ENCODE results near the gene AGBL4.
A peak's percentile ranks its signal among the peaks of the same experiment; 100 is the strongest.
"Not testable (repeated sequence)": the region's sequence is repeated elsewhere in the genome, so short reads cannot be mapped to it uniquely, and the experiment has no call there.

Gene AGBL4

DNA sequence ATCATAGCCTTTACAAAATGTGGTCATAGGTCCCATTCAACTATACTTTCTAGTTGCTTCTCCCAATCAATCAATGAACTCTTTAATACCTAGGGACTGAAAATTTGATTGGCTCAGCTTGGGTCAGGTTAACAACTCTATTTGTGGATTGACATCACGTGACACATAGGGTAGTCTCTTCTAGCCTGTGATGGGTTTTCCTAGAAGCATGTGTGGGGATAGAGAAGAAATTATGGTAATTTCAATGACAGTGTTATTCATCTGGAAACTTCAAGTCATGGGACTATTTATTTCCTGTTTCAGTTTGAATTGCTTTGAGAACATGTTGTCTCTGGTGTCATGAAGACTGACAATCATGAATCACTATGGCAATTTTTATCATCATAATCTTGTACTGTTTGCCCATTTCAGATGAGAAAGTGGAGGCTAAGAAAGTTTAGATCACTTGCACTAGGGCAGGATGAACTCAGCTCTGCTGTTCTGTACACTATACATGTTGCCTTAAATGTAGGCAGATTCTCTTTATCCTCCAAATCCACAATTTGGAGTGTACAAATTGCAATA lies 717.2 kb downstream of the AGBL4 start:
- DNase-seq (ENCODE audit: low spot score) = no peak

DNA sequence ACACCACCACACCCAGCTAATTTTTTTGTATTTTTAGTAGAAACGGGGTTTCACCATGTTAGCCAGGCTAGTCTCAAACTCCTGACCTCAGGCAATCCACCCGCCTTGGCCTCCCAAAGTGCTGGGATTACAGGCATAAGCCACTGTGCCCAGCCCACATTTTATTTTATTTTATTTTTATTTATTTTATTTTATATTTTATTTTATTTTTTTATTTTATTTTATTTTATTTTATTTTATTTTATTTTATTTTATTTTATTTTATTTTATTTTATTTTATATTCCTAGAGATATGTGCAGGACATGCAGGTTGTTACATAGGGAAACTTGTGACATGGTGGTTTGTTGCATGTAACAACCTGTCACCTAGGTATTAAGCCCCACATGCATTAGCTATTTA lies 721.4 kb downstream of the AGBL4 start:
- DNase-seq (ENCODE audit: low spot score) = not testable (repeated sequence)

DNA sequence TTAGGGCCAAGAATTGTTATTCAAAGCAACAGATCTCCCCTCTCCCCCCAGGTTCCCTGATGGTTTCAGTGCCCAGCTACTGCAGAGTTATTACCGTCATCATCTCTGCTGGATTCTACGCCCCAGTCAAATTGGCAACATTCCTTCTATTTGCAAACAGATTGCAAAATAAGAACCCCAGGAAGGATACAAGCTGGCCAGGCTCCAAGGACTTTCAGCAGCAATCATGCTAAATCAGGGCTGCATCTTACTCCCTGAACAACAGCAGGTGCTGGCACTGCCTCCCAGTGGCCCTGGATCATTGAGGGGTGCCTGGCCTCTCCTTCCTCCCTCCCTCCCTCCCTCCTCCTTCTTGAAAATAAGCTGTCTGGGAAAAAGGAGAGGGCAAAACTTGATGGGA lies 725.5 kb downstream of the AGBL4 start:
- DNase-seq (ENCODE audit: low spot score) = peak; percentile 6

DNA sequence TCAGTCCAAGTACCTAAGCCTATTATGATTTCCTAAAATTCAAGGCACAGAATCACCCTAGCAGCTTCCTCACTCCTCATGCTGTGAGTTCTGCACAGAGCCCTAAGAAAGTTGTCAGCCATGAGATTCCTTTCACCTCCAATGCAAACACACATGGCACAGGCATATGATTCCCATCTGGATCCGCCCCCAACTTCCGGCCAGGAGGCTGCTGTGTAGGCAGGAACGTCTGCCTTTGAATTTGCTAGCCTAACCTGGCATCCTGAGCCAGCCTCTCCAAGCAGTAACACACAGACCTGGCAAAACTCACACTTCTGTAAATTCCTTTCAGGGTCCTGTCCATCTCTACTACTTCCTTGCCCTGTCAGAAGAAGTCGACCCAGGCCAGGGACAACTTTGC lies 726.0 kb downstream of the AGBL4 start:
- DNase-seq (ENCODE audit: low spot score) = no peak

DNA sequence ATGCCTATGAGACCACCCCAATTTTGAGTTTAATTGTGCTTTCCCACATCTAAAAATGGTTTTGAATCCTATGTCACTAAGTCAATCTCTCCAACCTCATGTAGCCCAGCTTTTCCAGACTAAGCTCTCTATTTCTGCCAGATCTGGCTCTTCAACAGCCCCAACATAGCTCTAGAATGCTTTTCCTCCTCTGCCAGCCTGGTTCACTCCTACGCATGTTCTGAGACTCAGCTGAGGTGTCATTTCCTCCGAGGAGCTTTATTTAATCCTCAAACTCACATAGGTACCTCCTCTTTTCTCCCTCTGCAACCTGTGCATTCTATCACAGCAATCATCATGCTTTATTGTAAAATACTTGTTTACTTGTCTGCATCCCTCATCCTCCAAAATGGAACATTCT lies 729.2 kb downstream of the AGBL4 start:
- DNase-seq (ENCODE audit: low spot score) = no peak

DNA sequence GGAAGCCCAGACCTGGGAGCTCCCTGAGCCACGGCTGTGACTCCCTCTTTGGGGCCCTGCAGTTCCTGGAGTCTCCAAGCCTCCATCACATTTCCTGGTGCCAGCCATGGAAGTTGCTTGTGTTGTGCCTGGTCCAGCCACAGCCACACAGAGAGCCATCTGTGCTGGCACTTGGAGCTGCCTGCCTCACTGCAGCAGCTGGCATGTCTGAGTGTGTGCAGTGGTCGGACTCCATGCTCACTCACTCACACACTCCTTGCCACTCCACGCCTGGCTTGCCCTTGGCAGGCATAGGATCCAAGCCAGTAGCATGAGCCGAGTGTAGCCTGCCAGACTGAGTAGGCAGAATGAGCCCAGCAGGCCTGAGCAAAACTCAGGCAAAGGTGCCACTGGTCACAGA lies 730.7 kb downstream of the AGBL4 start:
- no peak for DNase-seq (ENCODE audit: low spot score)

DNA sequence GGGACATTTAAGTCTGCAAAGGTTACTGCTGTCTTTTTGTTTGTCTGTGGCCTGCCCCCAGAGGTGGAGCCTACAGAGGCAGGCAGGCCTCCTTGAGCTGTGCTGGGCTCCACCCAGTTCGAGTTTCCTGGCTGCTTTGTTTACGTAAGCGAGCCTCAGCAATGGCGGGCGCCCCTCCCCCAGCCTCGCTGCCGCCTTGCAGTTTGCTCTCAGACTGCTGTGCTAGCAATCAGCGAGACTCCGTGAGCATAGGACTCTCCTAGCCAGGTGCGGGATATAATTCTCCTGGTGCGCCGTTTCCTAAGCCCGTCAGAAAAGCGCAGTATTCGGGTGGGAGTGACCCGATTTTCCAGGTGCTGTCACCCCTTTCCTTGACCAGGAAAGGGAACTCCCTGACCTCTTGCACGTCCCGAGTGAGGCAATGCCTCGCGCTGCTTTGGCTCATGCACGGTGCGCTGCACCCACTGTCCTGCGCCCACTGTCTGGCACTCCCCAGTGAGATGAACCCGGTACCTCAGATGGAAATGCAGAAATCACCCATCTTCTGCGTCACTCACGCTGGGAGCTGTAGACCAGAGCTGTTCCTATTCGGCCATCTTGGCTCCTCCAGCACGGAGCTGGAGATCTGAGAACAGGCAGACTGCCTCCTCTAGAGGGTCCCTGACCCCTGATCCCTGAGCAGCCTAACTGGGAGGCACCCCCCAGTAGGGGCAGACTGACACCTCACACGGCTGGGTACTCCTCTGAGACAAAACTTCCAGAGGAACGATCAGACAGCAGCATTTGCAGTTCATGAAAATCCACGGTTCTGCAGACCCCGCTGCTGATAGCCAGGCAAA lies 766.3 kb downstream of the AGBL4 start:
- not testable (repeated sequence) for DNase-seq (ENCODE audit: low spot score)

DNA sequence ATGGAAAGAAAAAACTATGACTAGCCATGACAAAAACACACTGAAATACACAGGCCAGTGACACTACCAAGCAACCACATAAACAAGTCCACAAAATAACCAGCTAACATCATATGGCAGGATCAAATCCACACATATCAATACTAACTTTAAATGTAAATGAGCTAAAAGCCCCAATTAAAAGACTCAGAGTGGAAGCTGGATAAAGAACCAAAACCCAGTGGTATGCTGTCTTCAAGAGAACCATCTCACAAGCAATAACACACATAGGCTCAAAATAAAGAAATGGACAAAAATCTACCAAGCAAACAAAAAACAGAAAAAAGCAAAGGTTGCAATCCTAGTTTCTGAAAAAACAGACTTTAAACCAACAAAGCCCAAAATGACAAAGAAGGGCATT lies 770.8 kb downstream of the AGBL4 start:
- no peak for DNase-seq (ENCODE audit: low spot score)

DNA sequence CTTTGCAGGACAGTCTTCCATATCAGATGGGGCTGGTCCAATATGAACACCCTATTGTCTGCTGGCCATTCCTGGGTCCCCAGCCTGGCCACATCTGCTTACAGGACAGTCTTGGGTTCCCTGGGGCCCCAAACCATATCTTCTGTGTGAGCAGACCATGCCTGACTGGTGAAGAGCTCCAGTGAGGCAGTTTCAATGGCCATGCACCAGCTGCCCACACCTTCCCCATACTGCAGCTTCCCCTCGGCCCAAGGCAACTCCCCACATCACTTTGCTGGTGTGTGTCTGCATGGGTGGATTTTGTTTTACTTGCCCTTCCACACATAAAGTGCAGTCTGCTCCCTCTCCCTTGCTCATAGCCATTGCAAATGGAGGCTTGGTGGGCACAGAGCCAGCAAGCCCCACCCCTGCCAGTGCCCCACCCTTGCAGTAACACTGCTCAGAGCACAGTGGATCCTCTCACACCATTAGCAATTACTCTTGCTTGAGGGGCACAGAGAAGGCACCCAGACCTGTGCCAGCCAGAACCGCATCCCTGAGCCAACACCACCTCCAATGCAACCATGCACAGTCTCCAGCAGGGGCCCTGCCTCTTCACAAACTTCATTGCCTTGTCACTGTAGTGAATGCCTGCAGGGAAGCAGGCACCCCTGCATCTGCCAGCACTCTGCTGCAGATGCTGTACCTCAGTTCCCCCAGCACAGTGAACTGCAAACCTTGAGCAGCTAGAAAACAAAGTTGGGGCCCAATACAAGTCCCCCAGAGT lies 772.6 kb downstream of the AGBL4 start:
- no peak for DNase-seq (ENCODE audit: low spot score)

DNA sequence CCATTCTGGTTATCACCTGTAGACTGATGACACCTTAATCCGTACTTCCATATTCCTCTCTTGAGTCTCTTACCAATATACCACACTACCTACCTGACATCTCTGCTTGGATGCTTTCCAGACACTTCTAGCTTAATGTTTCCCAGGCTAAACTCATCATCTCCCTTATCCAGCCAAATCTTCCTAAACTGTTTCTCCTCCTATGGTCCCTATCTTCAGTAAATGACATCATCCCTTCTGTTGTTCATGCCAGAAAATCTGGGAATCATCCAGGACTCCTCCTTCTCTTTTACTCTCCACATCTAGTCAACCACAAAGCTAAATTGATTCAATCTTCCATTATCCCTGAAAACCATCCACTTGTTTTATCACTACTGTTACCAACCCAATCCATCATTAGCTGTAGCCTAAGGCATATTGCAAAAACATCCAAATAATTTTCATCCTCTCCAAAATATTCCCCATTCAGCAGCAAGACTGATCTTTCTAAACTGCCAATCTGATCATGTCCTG lies 783.0 kb downstream of the AGBL4 start:
- no peak for DNase-seq (ENCODE audit: low spot score)

DNA sequence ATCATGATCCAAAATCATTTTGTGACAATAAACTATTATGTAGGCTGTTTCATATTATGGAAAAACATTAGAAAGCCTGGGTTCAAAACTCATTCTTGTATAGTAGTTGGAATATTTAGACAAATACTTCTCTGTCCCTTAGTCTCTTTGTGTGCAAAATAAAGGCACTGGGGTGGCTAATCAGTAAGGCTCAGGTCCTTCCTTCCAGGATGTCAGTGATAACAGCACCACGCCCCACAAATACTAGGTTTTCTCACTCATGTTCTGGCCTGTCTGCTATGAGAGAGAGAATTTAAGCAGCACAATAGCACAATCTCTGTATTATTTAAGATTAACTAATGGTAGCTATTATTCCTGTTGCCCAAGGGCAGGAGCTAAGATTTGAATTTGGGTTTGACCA lies 788.8 kb downstream of the AGBL4 start:
- no peak for DNase-seq (ENCODE audit: low spot score)

DNA sequence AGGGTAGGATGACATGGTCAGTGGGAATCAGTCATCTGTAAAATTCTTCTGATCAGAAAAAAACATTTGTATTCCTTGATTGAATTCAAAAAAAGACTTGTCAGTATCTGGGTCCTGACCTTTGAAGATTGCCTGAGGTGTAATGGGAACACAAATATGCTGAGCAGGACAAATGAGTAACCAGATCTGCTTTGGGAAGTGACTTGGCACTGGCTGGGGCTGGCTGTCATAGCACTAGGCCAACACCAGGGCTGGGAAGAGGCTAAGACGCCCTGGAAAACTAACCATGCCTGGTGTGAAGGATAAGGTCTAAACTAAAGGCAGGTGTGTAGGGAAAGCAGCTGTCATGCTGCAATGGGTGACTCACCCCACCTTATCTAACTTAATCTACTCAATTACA lies 794.2 kb downstream of the AGBL4 start:
- DNase-seq (ENCODE audit: low spot score) = no peak

DNA sequence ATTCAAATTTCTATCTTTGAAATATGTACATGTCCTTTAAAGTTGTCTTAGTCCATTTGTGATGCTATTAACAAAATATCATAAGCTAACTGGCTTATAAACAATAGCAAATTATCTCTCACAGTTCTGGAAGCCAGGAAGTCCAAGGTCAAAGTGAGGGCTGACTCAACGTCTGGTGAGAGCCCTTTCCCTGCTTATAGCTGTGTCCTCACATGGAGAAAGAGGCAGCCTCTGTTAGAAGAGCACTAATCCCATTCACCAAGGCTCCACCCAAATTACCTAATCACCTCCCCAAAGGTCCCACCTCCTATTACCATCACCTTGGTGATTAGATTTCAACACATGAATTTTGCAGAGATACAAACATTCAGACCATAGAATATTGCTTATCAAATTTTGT lies 797.0 kb downstream of the AGBL4 start:
- DNase-seq (ENCODE audit: low spot score) = no peak

DNA sequence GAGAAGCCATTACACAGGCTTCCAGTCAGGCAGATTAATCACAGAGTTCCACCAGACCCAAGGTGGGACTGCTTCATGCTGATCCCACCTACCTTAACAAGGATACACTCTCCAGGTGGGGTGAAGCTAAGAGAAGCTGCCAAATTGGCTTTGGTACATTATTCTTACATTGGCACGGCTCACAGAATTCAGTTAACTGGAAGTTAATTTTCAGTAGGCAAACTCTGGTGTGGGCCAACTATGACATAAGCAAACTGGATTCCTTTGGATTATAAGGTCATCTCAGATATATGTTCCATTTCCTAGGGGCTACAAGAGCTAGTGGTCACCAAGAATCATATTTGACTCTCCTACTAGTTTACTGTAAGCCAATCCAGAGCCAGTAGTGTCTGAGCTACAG lies 798.3 kb downstream of the AGBL4 start:
- no peak for DNase-seq (ENCODE audit: low spot score)

DNA sequence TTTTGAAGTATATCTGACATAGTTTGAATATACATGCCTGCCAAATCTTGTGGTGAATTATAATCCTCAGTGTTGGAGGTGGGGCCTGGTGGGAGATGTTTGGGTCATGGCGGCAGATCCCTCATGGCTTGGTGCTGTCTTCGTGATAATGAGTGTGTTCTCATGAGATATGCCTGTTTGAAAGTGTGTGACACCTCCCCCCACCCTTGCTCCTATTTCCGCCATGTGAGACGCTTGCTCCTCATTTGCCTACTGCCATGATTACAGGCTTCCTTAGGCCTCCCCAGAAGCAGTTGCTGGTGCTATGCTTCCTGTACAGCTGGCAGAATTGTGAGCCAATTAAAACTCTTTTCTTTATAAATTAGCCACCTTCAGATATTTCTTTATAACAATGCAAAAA lies 810.5 kb downstream of the AGBL4 start:
- DNase-seq (ENCODE audit: low spot score) = no peak

DNA sequence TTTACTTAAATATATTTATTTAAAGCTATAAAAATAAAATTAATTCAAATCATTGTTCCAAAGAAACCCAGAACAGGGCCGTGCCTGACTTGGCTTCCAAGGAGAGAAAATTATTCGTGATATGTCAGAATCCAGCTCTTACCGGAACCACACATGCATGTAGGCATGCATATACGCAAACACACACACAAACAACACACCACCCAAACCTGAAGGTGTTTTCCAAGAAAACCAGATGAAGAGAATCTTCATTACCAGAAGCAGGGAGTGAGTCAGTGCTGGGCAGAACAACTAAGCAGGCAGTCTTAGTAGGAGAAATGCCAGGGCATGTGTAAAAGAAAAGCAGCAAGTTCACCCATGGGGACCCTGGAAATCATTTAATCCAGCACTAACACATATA lies 815.0 kb downstream of the AGBL4 start:
- DNase-seq (ENCODE audit: low spot score) = no peak

DNA sequence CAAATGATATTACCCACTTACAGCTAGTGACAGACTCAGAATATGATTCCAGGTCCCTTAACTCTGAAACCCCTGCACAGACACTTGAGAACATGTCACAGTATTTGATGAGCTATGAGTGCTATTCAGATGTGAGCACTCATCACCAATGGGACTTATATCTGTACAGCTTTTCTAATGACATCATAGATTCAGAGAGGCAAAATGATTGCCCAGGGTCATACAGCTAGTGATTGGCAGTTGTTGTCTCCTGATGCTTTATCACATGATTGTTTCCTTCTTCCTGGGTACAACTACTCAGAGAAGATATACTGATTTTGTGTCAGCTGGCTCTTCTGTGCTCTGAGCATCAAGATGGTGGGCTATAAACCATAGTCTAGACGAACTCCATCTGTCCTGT lies 819.0 kb downstream of the AGBL4 start:
- DNase-seq (ENCODE audit: low spot score) = no peak

DNA sequence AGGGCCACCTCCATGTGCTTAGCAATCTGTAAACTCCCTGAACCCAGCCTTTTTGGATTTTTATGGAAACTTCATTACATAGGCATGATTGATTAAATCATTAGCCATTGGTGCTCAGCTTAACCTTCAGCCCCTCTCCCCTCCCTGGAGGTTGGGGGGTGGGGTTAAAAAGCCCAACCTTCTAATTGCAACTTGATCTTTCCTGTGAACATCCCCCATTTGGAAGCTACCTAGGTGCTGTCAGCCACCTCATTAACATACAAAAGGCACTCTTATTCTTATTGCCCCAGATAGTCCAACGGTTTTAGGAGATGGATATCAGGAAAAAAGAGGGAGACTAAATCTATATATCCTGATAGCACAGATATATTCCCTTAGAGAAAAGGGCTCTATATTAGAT lies 823.0 kb downstream of the AGBL4 start:
- DNase-seq (ENCODE audit: low spot score) = no peak

DNA sequence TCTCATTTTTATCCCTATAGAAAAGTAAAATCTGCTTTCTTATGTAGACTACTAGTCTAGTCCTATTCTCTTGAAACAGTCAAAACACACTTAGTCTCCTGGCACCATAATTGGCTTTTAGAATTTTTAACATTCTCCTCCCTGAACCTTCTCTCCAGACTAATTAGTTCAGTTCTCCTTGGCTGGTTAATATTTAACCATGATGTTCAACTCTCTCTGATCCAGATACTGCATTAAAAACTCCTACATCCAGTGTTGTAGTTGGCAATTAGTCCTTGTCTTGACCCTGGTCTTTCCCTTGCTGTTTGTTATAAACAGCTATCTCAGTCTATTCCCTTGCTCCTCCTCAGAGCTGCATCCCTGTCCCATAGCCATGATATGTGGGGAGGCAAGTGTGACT lies 824.2 kb downstream of the AGBL4 start:
- no peak for DNase-seq (ENCODE audit: low spot score)

DNA sequence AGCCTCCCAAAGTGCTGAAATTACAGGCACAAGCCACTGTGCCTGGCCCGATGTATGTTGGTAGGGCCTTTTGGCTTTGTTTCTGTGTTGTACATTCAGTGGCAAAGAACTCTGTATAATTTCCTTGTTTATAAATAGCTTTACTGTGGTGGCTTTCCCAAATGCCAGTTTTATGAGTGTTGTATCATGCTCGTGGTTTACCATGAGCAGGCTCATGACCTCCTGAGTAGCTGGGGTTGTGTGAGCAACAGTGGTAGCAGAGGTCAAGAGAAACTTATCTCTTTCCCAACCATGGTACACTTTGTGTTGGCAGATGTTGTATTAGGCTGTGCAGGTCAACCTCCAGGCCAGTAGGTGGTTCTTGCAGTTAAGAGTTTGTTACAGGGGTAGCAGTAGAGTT lies 826.7 kb downstream of the AGBL4 start:
- DNase-seq (ENCODE audit: low spot score) = no peak

DNA sequence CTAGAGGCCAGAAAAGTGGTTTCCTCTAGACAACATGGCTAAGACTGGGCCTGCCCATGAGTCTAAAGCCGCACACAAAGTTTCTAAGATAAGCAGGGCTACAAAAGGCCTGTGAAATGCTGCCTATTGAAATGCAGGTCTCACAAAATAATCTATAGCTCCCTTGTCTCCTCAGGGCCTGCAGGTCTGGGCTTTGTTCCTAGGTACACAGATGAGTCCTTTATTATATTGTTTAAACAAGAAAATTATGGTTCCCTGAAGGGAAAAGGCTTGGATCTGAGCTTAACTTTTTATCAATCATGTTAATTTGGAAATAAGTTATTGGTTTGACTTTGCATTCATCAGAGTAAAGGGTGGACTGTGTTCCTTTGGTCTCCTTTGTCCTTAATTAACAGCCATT lies 833.6 kb downstream of the AGBL4 start:
- no peak for DNase-seq (ENCODE audit: low spot score)

DNA sequence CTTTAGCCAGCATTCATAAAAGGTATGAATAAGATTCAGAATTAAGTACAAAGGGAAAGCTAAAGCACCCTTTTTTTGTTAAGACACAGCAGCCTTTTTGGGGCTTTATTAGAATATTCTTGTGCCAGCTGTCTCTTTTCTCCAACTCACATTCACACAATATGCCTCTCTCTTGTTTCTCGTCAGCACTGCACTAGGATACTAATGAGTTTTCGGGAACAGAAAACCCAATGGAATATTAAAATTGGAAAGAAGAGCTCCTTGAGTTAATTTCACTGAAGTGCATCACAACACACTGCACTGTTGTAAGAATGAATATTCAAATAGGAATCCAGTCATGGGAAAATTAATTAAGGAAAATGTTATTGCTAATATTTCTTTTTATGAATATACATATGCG lies 836.7 kb downstream of the AGBL4 start:
- DNase-seq (ENCODE audit: low spot score) = peak; percentile 35

DNA sequence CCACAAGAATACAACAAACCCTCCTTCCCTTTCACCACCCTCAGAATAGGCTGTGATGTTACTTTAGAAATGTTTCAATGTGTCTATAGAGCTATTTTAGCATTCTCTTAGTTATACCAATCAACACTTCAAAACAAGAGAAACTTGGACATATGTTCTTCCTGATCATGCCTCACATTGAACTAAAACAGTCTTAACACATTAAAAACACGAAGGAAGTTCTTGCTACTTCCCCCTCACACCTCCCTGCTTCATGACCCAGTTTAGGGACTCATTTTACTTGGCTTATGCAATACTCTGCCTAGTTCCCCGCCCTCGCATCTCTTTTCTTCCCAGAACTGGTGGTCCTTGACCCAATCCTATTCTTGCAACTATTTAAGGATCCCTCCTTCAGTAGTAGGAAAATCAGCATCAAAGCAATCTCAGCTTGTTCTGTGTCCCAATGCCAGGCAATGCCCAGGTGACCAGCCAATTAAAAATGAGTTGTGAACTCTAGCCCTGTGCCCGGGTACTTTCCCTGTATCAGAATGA lies 838.2 kb downstream of the AGBL4 start:
- DNase-seq (ENCODE audit: low spot score) = no peak
